Neural crest cell (in vitro differentiated cells): ENCODE data around the gene TRABD. TPM values are rescaled to one million over a fixed set of nuclear protein-coding genes. Genes with fewer than 3 reads are reported as not detected.
A peak's percentile ranks its signal among the peaks of the same experiment; 100 is the strongest.
"Not testable (repeated sequence)": the region's sequence is repeated elsewhere in the genome, so short reads cannot be mapped to it uniquely, and the experiment has no call there.

Experiments
- DNase-seq: peaks from one replicate; pipeline ENCODE4 v3.0.0; 2021; ENCODE audit warnings: low read depth, mixed read lengths, low spot score
- H3K27ac Mint-ChIP-seq: one replicate; pipeline ENCODE4 v1.8.0; 2021; ENCODE audit warnings: mild to moderate bottlenecking, mixed read lengths; ENCODE audit not compliant: unreplicated experiment
- H3K27me3 Mint-ChIP-seq: 2 replicates; pipeline ENCODE4 v1.8.0; 2021; ENCODE audit warnings: low read depth, mild to moderate bottlenecking, mixed read lengths
- H3K36me3 Mint-ChIP-seq: 2 replicates; pipeline ENCODE4 v1.8.0; 2021; ENCODE audit warnings: low read depth, mild to moderate bottlenecking, mixed read lengths
- H3K4me1 Mint-ChIP-seq: 2 replicates; pipeline ENCODE4 v1.8.0; 2021; ENCODE audit warnings: mixed read lengths
- H3K4me3 Mint-ChIP-seq: one replicate; pipeline ENCODE4 v1.8.0; 2021; ENCODE audit warnings: mild to moderate bottlenecking, mixed read lengths
- H3K9me3 Mint-ChIP-seq: 2 replicates; pipeline ENCODE4 v1.8.0; 2021; ENCODE audit warnings: mixed read lengths
- total RNA-seq: library from RNA; stranded (reverse); gene quantifications from 2 replicates; pipeline ENCODE4 v1.2.1, GENCODE V29; 2021
- TF ChIP-seq, protein P1 (sequence below): fragments of 200-600 bp; sonication (generic); conservative IDR thresholded peaks from 2 replicates; pipeline ENCODE4 v1.5.0; 2021; ENCODE audit warnings: antibody characterized with exemption, mild to moderate bottlenecking

TRABD gene
- total RNA-seq, 1 donor from 2014 or later = 45.7 TPM

DNA sequence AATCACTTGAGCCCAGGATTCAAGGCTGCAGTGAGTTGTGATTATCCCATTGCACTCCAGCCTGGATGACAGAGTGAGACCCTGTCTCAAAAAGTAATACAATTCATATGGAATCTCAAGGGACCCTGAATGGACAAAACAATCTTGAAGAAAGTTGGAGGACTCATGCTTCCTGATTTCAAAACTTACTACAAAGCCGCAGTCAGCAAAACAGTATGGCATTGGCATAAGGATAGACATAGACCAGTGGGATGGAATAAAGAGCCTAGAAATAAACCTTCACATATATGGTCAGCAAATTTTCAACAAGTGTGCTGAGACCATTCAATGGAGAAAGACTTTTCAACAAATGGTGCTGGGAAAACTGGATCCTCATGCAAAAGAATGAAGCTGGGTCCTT lies 17.6 kb downstream of the TRABD start:
- Mint-ChIP-seq H3K27ac (no peak overlapping the region), H3K27me3 (no peaks in the 10 kb centered on the region), H3K4me3 (no peak overlapping the region), H3K4me1 (peaks cover 21% of the 10 kb centered on the region), H3K9me3 (no peaks in the 10 kb centered on the region), H3K36me3 (peaks cover 13% of the 10 kb centered on the region)
- TF ChIP-seq, protein P1, sequence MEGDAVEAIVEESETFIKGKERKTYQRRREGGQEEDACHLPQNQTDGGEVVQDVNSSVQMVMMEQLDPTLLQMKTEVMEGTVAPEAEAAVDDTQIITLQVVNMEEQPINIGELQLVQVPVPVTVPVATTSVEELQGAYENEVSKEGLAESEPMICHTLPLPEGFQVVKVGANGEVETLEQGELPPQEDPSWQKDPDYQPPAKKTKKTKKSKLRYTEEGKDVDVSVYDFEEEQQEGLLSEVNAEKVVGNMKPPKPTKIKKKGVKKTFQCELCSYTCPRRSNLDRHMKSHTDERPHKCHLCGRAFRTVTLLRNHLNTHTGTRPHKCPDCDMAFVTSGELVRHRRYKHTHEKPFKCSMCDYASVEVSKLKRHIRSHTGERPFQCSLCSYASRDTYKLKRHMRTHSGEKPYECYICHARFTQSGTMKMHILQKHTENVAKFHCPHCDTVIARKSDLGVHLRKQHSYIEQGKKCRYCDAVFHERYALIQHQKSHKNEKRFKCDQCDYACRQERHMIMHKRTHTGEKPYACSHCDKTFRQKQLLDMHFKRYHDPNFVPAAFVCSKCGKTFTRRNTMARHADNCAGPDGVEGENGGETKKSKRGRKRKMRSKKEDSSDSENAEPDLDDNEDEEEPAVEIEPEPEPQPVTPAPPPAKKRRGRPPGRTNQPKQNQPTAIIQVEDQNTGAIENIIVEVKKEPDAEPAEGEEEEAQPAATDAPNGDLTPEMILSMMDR = no peak
- no peak for DNase-seq

DNA sequence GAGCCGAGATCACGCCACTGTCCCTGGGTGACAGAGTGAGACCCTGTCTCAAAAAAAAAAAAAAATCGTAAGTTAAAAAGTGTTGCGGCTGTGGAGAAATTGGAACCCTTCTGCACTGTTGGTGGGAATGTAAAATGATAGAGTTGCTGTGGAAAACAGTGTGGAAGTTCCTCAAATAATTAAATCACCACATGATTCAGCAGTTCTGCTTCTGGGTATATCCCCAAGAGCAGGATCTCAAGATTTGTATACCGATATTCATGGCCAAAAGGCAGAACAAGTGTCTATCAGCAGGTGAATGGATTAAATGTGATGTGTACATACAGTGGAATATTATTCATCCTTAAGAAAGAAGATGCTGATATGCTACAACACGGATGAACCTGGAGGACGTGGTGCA lies 18.9 kb downstream of the TRABD start:
- H3K9me3 Mint-ChIP-seq = no peaks in the 10 kb centered on the region
- H3K4me3 Mint-ChIP-seq = peak overlapping the region; percentile 67
- TF ChIP-seq, protein P1 = no peak
- H3K36me3 Mint-ChIP-seq = peaks cover 13% of the 10 kb centered on the region
- no peak overlapping the region for H3K27ac Mint-ChIP-seq
- DNase-seq = no peak
- no peaks in the 10 kb centered on the region for H3K27me3 Mint-ChIP-seq
- H3K4me1 Mint-ChIP-seq = peaks cover 21% of the 10 kb centered on the region

DNA sequence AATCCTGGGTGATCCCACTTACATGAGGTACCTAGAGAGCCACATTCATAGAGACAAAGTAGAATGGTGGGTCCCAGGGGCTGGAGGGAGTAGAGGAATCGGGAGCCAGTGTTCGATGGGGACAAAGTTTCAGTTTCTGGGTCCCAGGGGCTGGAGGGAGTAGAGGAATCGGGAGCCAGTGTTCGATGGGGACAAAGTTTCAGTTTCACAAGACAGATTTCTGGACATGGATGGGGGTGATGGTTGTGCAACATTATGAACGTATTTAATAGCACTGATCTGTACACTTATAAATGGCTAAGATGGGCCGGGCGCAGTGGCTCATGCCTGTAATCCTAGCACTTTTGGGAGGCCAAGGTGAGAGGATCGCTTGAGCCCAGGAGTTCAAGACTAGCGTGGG lies 19.3 kb downstream of the TRABD start:
- H3K27me3 Mint-ChIP-seq, H3K27ac Mint-ChIP-seq, DNase-seq, H3K9me3 Mint-ChIP-seq: not testable (repeated sequence)
- Mint-ChIP-seq H3K36me3 (peaks cover 16% of the 10 kb centered on the region), H3K4me1 (peaks cover 25% of the 10 kb centered on the region), H3K4me3 (peak overlapping the region; percentile 67)

DNA sequence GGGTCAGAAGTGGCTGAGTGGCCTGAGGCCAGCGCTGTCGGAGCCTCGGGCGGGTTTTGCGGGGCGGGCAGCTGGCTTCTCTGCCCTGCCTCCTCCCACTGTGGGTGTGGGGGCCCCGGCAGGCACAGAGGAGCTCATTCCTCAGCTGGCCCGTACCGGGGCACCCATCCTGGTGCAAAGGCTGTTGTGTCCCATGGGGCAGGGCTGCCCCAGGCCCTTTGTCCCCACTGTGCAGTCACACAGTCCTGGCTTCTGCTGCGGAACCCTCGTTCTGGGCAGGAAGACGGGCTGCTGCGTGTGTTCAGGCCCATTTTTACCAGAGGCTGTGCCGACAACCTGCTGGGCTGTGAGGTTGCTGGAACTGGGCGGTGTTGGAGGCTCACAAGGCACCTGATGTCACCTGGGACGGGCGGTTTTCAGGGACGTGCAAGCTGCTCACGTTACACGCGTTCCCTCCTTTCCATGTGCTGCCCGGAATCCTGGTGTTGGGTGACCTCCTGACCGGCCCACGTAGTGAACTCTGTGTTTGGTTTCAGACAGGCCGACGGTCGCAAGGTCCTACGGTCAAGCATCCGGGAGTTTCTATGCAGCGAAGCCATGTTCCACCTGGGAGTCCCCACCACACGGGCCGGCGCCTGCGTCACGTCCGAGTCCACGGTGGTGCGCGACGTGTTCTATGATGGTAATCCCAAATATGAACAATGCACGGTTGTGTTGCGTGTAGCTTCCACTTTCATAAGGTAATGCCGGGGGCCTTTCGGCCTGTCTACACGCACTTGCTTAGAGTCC lies 20.3 kb downstream of the TRABD start:
- Mint-ChIP-seq H3K36me3 (peaks cover 18% of the 10 kb centered on the region), H3K4me1 (peaks cover 26% of the 10 kb centered on the region), H3K27me3 (peaks cover 4% of the 10 kb centered on the region), H3K9me3 (no peaks in the 10 kb centered on the region), H3K4me3 (peak overlapping the region; percentile 56), H3K27ac (no peak overlapping the region)
- no peak for DNase-seq
- TF ChIP-seq, protein P1 = no peak

DNA sequence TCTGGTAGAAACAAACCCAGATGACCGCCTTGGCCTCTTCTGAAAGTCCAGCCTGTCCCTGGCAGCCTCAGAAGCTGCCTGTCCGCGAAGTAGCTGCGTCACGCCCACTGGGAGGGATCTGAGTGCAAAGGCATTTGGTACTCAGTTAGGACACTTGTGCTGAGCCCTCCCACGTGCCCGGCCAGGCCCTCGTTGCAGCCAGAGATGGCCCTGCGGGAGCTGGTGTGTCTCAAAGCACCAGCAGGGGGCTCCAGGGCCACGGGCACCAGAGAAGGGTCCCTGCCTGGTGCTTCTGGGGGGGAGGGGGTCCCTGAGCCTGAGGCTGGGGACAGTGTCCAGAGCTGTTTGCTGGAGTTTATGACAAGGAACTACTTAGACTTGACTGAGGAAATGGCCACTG lies 20.9 kb downstream of the TRABD start:
- Mint-ChIP-seq H3K36me3 (peaks cover 22% of the 10 kb centered on the region), H3K9me3 (no peaks in the 10 kb centered on the region), H3K4me1 (peaks cover 26% of the 10 kb centered on the region), H3K4me3 (peak overlapping the region; percentile 56), H3K27ac (no peak overlapping the region), H3K27me3 (peaks cover 4% of the 10 kb centered on the region)
- TF ChIP-seq, protein P1 = peak; percentile 63
- peak; percentile 42 for DNase-seq

DNA sequence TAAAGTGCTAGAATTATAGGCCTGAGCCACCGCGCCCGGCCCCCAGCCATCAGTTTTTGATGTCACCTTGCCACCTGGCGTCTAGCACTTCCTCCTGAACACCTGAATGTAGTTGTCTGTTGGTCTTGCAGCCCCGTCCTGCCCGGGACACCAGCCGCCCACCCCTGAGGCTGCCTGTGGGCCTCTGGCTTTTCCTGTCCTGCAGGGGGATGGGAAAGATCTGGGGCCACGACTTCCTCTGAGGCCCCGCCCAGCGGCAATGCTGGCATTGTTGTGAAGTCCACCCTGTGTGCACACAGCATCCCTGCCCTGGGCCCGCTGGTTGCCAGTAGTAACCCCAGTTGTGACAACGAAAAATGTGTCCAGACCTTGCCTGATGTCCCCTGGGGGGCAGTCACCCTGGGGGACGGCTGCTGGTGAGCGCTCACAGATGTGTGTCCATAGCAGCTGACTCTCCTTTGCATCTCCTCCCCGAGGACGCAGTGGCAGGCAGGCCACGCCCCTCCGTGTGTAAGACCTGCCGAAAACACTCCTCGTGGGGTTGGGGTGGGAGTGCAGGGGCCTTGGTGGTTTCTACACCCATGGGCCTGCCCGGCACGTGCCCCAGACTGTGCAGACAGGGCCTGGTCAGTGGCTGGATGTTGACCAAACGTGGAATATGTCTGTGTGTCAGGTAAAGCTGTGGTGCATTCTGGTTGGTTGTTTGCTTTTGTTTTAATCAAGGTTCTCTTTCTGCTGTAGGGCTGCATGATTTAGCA lies 21.8 kb downstream of the TRABD start:
- no peaks in the 10 kb centered on the region for H3K9me3 Mint-ChIP-seq
- no peak for DNase-seq
- peaks cover 26% of the 10 kb centered on the region for H3K36me3 Mint-ChIP-seq

More for the DNA sequence above, 21.8 kb downstream of the TRABD start:
- Mint-ChIP-seq H3K27me3 (peaks cover 4% of the 10 kb centered on the region), H3K4me1 (peaks cover 17% of the 10 kb centered on the region), H3K4me3 (peak overlapping the region; percentile 38), H3K27ac (no peak overlapping the region)
- TF ChIP-seq, protein P1 = no peak
